HL-60 (cell line): ENCODE measurements around the gene TEX101.
"Not testable (repeated sequence)": the region's sequence is repeated elsewhere in the genome, so short reads cannot be mapped to it uniquely, and the experiment has no call there.

ENCODE experiments used
- DNase-seq, 2 experiments: peaks; one replicate each; pipeline ENCODE4 v3.0.0-alpha.2; 2010 to 2020; ENCODE audit warnings: low read depth in 1 of 2, low spot score in 1 of 2
- H3K27ac ChIP-seq: fragments of 250-450 bp; sonication (Bioruptor Pico); replicated peaks from 2 replicates; pipeline ENCODE4 v1.5.1; 2020; ENCODE audit warnings: mild to moderate bottlenecking, moderate library complexity
- H3K27me3 ChIP-seq: fragments of 250-450 bp; sonication (Bioruptor Pico); 2 replicates; pipeline ENCODE4 v1.5.1; 2021; ENCODE audit warnings: mild to moderate bottlenecking, moderate library complexity; ENCODE audit not compliant: insufficient read depth, poor library complexity, severe bottlenecking
- H3K4me3 ChIP-seq: replicated peaks from 2 replicates; pipeline ENCODE4 v1.5.1; 2011; ENCODE audit warnings: mild to moderate bottlenecking, control low read depth, low read length; ENCODE audit not compliant: insufficient read depth
- GABPA ChIP-seq: IDR thresholded peaks from 2 replicates; pipeline ENCODE4 v1.6.1; 2012; ENCODE audit warnings: low read depth
- POLR2AphosphoS5 ChIP-seq: IDR thresholded peaks from 2 replicates; pipeline ENCODE4 v1.6.1; 2012; ENCODE audit warnings: low read depth
- SPI1 ChIP-seq: IDR thresholded peaks from 2 replicates; pipeline ENCODE4 v1.6.1; 2012; ENCODE audit warnings: low read depth, mild to moderate bottlenecking, borderline replicate concordance
- TF ChIP-seq, protein P1 (sequence below): IDR thresholded peaks from one replicate; pipeline ENCODE4 v1.5.1; 2011; ENCODE audit warnings: low read length, control low read depth, inconsistent platforms; ENCODE audit not compliant: insufficient read depth
- TF ChIP-seq, protein P2 (sequence below): IDR thresholded peaks from 2 replicates; pipeline ENCODE4 v1.6.1; 2012; ENCODE audit warnings: low read depth; ENCODE audit not compliant: insufficient replicate concordance

The TEX101 gene

GRCh38 chr19:43435775-43436174 is 21.1 kb downstream of the TEX101 start:
- H3K27me3 ChIP-seq, result no peaks in the 10 kb centered on the region
- DNase-seq, result no peak
- TF ChIP-seq GABPA (no peak), POLR2AphosphoS5 (no peak), SPI1 (no peak)
- TF ChIP-seq, protein P1, sequence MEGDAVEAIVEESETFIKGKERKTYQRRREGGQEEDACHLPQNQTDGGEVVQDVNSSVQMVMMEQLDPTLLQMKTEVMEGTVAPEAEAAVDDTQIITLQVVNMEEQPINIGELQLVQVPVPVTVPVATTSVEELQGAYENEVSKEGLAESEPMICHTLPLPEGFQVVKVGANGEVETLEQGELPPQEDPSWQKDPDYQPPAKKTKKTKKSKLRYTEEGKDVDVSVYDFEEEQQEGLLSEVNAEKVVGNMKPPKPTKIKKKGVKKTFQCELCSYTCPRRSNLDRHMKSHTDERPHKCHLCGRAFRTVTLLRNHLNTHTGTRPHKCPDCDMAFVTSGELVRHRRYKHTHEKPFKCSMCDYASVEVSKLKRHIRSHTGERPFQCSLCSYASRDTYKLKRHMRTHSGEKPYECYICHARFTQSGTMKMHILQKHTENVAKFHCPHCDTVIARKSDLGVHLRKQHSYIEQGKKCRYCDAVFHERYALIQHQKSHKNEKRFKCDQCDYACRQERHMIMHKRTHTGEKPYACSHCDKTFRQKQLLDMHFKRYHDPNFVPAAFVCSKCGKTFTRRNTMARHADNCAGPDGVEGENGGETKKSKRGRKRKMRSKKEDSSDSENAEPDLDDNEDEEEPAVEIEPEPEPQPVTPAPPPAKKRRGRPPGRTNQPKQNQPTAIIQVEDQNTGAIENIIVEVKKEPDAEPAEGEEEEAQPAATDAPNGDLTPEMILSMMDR, result no peak
- TF ChIP-seq, protein P2, sequence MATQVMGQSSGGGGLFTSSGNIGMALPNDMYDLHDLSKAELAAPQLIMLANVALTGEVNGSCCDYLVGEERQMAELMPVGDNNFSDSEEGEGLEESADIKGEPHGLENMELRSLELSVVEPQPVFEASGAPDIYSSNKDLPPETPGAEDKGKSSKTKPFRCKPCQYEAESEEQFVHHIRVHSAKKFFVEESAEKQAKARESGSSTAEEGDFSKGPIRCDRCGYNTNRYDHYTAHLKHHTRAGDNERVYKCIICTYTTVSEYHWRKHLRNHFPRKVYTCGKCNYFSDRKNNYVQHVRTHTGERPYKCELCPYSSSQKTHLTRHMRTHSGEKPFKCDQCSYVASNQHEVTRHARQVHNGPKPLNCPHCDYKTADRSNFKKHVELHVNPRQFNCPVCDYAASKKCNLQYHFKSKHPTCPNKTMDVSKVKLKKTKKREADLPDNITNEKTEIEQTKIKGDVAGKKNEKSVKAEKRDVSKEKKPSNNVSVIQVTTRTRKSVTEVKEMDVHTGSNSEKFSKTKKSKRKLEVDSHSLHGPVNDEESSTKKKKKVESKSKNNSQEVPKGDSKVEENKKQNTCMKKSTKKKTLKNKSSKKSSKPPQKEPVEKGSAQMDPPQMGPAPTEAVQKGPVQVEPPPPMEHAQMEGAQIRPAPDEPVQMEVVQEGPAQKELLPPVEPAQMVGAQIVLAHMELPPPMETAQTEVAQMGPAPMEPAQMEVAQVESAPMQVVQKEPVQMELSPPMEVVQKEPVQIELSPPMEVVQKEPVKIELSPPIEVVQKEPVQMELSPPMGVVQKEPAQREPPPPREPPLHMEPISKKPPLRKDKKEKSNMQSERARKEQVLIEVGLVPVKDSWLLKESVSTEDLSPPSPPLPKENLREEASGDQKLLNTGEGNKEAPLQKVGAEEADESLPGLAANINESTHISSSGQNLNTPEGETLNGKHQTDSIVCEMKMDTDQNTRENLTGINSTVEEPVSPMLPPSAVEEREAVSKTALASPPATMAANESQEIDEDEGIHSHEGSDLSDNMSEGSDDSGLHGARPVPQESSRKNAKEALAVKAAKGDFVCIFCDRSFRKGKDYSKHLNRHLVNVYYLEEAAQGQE, result no peak
- no peak overlapping the region for H3K27ac ChIP-seq
- no peak overlapping the region for H3K4me3 ChIP-seq

GRCh38 chr19:43437284-43437683 is 22.6 kb downstream of the TEX101 start:
- H3K27me3 ChIP-seq, H3K27ac ChIP-seq, H3K4me3 ChIP-seq, DNase-seq: not testable (repeated sequence)

- no peak for DNase-seq
- TF ChIP-seq SPI1 (no peak), GABPA (no peak), POLR2AphosphoS5 (no peak)
- TF ChIP-seq, protein P1, result no peak
- TF ChIP-seq, protein P2, result no peak
- H3K4me3 ChIP-seq, result no peak overlapping the region
- H3K27me3 ChIP-seq, result no peaks in the 10 kb centered on the region
- H3K27ac ChIP-seq, result no peak overlapping the region
Measured at GRCh38 chr19:43437712-43438111, 23.0 kb downstream of the TEX101 start.

DNA sequence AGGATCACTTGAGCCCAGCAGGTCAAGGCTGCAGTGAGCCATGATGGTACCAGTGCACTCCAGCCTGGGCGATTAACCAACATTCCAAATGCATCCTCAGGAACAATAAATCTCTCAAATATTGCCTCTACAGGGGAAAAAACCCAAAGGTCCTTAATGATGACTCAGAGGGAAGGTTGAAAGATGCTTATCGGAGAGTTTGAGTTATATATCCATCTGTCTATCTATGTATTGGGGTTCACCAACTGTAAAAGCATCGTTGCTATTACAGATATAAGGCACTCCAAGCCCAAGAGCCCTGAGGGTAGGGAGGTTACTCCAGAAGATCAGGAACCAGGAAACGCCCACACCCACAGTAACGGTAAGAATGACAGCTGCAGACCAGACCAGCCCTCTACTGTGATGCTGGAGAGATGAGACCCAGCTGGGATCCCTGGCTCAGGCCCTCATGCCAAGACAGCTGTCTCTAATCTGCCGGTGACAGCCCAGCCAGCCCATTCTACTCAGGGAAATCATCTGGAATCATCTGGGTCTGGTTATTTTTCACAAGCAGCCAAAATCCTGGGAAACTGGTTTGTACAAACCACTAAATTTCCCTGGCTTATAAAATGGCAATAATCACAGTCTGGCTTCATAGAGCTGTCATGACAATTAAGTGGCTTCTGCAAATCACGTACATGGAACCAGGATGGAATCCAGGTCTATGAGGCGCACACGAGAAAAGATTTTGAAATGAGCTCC is 23.8 kb downstream of the TEX101 start:
- no peak overlapping the region for H3K4me3 ChIP-seq
- no peaks in the 10 kb centered on the region for H3K27me3 ChIP-seq
- no peak overlapping the region for H3K27ac ChIP-seq
- DNase-seq, result no peak
- TF ChIP-seq, protein P2, result no peak
- TF ChIP-seq, protein P1, result no peak
- no peak for TF ChIP-seq GABPA
- no peak for TF ChIP-seq POLR2AphosphoS5
- TF ChIP-seq SPI1, result no peak
